GM10266 (cell line): ENCODE results near the gene CMTR1.
"Not testable (repeated sequence)": the region's sequence is repeated elsewhere in the genome, so short reads cannot be mapped to it uniquely, and the experiment has no call there.

Source experiments
- DNase-seq: peaks from one replicate; pipeline ENCODE4 v3.0.0; 2012; ENCODE audit errors: extremely low spot score
- CTCF ChIP-seq: IDR thresholded peaks from 2 replicates; pipeline ENCODE4 v1.5.1; 2012; ENCODE audit warnings: mild to moderate bottlenecking, low read depth; ENCODE audit not compliant: control insufficient read depth, insufficient read depth; ENCODE audit errors: missing control alignments

The CMTR1 gene

GRCh38 chr6:37435816-37436215, 2.8 kb downstream of the CMTR1 start:
- TF ChIP-seq CTCF, result no peak
- DNase-seq, result no peak

- DNase-seq, result no peak
- TF ChIP-seq CTCF, result no peak
Measured at GRCh38 chr6:37438930-37439329, 5.9 kb downstream of the CMTR1 start.

- DNase-seq, result no peak
Measured at GRCh38 chr6:37441651-37442050, 8.6 kb downstream of the CMTR1 start.

GRCh38 chr6:37442416-37443215, 9.6 kb downstream of the CMTR1 start:
- no peak for TF ChIP-seq CTCF
- DNase-seq, result no peak

More at GRCh38 chr6:37441651-37442050, 8.6 kb downstream of the CMTR1 start:
- no peak for TF ChIP-seq CTCF

- DNase-seq, result not testable (repeated sequence)
Measured at GRCh38 chr6:37443216-37443542, 10.2 kb downstream of the CMTR1 start.

GRCh38 chr6:37449984-37450383, 17.0 kb downstream of the CMTR1 start:
- DNase-seq, result no peak
- TF ChIP-seq CTCF, result no peak

- DNase-seq, result no peak
Measured at GRCh38 chr6:37451441-37452193, 18.6 kb downstream of the CMTR1 start.

More at GRCh38 chr6:37451441-37452193, 18.6 kb downstream of the CMTR1 start:
- TF ChIP-seq CTCF, result no peak
